Endothelial cell of umbilical vein (primary cell): ENCODE data around the gene SH3RF3.

Experiments
- POLR2AphosphoS5 ChIP-seq: IDR thresholded peaks from 2 replicates; pipeline ENCODE4 v1.6.1; 2012; ENCODE audit warnings: low read depth, mild to moderate bottlenecking, control low read depth, low read length, moderate library complexity; ENCODE audit not compliant: insufficient read depth
- TF ChIP-seq, protein P1 (sequence below), 2 donors: IDR thresholded peaks; 1 replicate in 1 of 2; 2 replicates in 1 of 2; pipeline ENCODE4 v1.5.1; 2011; ENCODE audit warnings: low read length in 2 of 2, mild to moderate bottlenecking in 2 of 2, moderate library complexity in 2 of 2, control low read depth in 1 of 2, inconsistent platforms in 1 of 2, low read depth in 1 of 2; ENCODE audit not compliant: insufficient read depth in 1 of 2; ENCODE audit errors: extremely low read depth in 1 of 2

- TF ChIP-seq POLR2AphosphoS5: no peak
- TF ChIP-seq, protein P1, sequence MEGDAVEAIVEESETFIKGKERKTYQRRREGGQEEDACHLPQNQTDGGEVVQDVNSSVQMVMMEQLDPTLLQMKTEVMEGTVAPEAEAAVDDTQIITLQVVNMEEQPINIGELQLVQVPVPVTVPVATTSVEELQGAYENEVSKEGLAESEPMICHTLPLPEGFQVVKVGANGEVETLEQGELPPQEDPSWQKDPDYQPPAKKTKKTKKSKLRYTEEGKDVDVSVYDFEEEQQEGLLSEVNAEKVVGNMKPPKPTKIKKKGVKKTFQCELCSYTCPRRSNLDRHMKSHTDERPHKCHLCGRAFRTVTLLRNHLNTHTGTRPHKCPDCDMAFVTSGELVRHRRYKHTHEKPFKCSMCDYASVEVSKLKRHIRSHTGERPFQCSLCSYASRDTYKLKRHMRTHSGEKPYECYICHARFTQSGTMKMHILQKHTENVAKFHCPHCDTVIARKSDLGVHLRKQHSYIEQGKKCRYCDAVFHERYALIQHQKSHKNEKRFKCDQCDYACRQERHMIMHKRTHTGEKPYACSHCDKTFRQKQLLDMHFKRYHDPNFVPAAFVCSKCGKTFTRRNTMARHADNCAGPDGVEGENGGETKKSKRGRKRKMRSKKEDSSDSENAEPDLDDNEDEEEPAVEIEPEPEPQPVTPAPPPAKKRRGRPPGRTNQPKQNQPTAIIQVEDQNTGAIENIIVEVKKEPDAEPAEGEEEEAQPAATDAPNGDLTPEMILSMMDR (IDR thresholded peaks at IDR 0.05; ENCODE audit: extremely low read depth in 1 of 2, insufficient read depth in 1 of 2, low read depth in 1 of 2, low read length in 2 of 2): no peak
Measured at GRCh38 chr2:109444916-109445315, 315.9 kb downstream of the SH3RF3 start.
